Fibroblast of mammary gland (primary cell): ENCODE results near the gene ITPK1.

Experiments used
- DNase-seq: peaks from one replicate; pipeline ENCODE4 v3.0.0-alpha.2; 2010; ENCODE audit warnings: low read depth
- H3K4me3 ChIP-seq: 2 replicates; pipeline ENCODE4 v1.5.1; 2011; ENCODE audit warnings: low read depth, mild to moderate bottlenecking, low read length, moderate library complexity; ENCODE audit not compliant: control insufficient read depth
- TF ChIP-seq, protein P1 (sequence below): conservative IDR thresholded peaks from 2 replicates; pipeline ENCODE4 v1.5.1; 2011; ENCODE audit warnings: low read depth, low read length, inconsistent platforms; ENCODE audit not compliant: control insufficient read depth, insufficient read depth

Gene ITPK1

DNA sequence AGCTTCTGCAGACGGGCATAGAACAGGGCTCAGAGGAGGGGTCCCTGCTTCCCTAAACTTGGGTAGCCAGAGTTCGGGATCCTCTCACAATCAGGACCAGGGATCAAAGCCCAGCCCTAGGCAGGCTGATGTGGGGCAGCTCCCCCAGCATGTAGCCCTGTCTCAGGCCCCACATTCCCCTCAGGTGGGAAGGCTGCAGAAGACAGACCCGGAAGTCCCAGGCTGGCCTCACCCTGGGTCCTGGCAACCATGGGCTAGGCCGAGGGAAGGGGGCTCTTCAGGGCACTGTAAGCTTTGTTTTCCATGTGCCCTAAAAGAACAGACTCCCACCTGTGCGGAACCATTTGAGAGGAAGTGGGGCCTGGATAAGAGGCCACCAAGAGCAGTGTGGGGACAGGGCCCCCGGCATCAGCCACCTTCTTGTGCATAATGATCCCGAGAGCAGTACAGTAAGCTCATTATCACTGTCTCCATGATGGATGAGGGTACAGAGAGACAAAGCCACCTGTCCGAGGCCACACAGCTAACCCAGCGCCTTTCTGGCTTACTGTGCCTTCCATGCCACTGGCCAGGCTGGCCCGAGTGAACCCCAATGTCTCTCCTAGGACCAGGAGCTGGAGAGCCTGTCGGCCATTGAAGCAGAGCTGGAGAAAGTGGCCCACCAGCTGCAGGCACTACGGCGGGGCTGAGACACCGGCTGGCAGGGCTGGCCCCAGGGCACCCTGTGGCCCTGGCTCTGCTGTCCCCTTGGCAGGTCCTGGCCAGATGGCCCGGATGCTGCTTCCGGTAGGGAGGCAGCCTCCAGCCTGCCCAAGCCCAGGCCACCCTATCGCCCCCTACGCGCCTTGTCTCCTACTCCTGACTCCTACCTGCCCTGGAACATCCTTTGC lies 181.3 kb downstream of the ITPK1 start:
- no peak for DNase-seq
- no peak overlapping the region for H3K4me3 ChIP-seq
- TF ChIP-seq, protein P1, sequence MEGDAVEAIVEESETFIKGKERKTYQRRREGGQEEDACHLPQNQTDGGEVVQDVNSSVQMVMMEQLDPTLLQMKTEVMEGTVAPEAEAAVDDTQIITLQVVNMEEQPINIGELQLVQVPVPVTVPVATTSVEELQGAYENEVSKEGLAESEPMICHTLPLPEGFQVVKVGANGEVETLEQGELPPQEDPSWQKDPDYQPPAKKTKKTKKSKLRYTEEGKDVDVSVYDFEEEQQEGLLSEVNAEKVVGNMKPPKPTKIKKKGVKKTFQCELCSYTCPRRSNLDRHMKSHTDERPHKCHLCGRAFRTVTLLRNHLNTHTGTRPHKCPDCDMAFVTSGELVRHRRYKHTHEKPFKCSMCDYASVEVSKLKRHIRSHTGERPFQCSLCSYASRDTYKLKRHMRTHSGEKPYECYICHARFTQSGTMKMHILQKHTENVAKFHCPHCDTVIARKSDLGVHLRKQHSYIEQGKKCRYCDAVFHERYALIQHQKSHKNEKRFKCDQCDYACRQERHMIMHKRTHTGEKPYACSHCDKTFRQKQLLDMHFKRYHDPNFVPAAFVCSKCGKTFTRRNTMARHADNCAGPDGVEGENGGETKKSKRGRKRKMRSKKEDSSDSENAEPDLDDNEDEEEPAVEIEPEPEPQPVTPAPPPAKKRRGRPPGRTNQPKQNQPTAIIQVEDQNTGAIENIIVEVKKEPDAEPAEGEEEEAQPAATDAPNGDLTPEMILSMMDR = no peak

DNA sequence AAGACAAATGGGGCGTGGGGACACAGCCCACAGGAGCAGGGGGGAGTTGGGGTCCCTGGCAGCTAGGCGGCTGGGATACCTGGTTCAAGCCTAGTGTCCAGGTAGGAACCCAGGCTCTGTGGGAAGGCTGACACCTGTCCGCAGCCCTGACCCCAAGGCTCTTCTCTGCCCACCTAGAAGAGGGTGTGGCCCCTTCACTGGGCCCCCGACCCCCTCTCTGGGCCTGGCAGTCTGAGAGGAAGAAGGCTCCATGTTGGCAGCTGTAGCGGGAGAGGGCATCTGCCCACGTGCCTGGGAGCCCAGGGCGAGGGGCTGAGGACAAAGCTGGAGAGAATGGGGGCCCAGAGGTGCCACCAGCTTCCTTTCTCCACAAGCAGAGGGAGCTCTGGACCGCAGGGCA lies 182.2 kb downstream of the ITPK1 start:
- TF ChIP-seq, protein P1 = no peak
- no peak for DNase-seq

DNA sequence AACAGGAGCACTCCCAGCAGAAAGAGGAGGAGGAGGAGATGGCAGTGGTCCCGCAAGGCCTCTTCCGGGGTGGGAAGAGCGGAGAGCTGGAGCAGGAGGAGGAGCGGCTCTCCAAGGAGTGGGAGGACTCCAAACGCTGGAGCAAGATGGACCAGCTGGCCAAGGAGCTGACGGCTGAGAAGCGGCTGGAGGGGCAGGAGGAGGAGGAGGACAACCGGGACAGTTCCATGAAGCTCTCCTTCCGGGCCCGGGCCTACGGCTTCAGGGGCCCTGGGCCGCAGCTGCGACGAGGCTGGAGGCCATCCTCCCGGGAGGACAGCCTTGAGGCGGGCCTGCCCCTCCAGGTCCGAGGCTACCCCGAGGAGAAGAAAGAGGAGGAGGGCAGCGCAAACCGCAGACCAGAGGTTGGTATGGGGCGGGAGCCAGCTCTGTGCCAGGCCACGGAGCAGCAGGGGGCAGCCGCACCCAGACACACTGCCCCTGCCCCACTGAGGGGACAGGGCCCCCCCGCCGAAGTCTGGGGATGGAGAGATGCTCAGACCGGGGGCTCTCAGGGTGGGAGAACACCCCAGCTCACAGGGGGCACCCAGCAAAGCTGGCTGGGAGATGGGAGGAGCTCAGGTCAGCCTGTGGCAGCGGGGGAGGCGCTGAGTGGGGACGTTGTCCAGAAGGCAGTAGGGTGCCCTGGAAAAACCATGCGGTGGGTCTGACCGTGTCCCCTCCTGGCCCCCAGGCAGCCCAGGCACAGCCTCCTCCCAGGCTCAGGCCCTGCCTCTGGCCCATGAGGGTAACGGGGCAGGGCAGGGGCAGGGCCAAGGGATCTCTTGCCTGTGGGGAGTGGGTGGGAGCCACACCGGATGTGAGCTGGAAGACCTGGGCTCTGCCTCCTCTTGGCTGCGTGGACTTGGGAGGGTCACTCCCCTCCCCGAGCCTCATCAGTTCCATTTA lies 183.0 kb downstream of the ITPK1 start:
- no peak overlapping the region for H3K4me3 ChIP-seq
- TF ChIP-seq, protein P1 = no peak
- no peak for DNase-seq

More for the DNA sequence above, 182.2 kb downstream of the ITPK1 start:
- no peak overlapping the region for H3K4me3 ChIP-seq

DNA sequence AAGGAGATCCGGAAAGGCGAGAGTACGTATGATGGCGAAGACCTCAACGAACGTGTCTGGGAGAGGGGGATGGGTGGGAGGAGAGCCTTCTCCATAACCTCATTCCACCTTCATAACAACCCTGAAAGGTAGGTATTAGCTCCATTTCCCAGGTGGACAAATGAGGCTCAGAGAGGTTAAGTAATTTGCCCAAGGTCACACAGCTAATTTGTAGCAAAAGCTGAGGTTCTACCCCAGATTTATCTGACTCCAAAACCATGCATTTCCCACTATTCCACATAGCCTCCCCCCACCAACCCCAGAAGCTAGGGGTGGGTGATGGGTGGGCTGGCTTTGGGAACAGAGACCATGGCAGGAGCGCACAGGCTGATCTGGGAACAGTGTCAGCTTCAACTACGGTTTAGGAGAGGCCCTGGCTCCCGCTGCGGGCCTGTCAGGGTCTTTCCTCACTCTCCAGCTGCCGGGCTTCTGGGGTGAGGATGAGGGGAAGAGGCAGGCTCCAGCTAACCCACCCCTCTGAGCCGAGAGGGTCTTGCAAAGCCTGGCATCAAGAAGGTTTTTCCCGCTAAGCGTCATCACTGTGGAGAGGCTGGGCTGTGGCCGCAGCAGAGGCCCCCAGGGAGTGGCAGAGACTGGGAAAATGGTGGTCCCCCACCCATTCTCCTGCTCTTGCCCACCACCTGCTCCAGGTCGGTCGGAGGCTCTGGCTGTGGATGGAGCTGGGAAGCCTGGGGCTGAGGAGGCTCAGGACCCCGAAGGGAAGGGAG lies 183.9 kb downstream of the ITPK1 start:
- DNase-seq = no peak
- TF ChIP-seq, protein P1 = no peak

DNA sequence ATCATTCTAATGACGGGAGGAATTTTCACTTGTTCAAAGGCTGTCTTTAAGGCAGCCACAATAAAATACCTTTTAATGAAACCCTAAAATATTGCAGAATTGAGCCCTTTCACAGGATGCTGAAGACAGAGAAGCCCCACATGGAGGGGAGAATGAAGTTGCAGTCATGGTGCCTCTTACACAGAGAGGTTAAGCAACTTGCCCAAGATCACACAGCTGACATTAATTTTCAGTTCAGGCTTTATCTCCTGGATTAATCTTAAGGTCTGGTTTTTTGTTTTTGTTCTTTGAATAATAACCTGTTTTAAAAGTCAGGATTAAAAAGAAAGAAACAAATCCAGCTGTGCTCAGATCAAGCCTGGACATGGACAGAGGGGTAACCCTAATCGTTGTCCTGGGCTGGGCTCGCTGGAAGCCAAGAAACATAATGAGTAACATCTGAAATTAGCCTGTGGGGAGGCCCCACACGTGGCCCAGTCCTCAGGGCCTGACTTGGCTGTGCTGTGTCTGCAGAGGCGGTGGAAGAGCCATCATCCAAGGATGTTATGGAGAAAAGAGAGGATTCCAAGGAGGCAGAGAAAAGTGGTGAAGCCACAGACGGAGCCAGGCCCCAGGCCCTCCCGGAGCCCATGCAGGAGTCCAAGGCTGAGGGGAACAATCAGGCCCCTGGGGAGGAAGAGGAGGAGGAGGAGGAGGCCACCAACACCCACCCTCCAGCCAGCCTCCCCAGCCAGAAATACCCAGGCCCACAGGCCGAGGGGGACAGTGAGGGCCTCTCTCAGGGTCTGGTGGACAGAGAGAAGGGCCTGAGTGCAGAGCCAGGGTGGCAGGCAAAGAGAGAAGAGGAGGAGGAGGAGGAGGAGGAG lies 184.8 kb downstream of the ITPK1 start:
- TF ChIP-seq, protein P1 = no peak
- peak; percentile 63 for DNase-seq
- H3K4me3 ChIP-seq = no peak overlapping the region

More for the DNA sequence above, 183.9 kb downstream of the ITPK1 start:
- no peak overlapping the region for H3K4me3 ChIP-seq
